HepG2 (cell line): ENCODE measurements around the gene SPAG6. TPM values are rescaled to one million over a fixed set of nuclear protein-coding genes. Genes with fewer than 3 reads are reported as not detected.

Experiments
- ATAC-seq: fragments of 200-7000 bp; cut with Tn5 transposase; 3 replicates; pipeline ENCODE4 v1.9.1; 2020; ENCODE audit warnings: mild to moderate bottlenecking, moderate library complexity
- BruUV-seq: library from RNA; stranded (reverse); fragments of 400-500 nt; replicated peaks from 2 replicates; lab custom pipeline; 2021; lab: Mats Ljungman, UMichigan
- CTCF ChIA-PET: fragments of 300-600 bp; formaldehyde crosslinking; extraction: SDS; loops from one replicate; lab custom pipeline; 2021; ENCODE audit warnings: low total read pairs, inconsistent platforms, low intra/inter-chr PET ratio; lab: Yijun Ruan, JAX
- POLR2A ChIA-PET: fragments of 350-600 bp; sonication (Branson Sonifier 250); formaldehyde crosslinking; loops from one replicate; lab custom pipeline; 2020; ENCODE audit warnings: antibody characterized with exemption, inconsistent platforms; lab: Yijun Ruan, JAX
- DNase-seq: peaks from one replicate; pipeline ENCODE4 v3.0.0-alpha.2; 2015; ENCODE audit warnings: low spot score
- FAIRE-seq: peaks from 3 replicates; lab custom pipeline; 2011; peaks lifted over from hg19 to GRCh38; lab: Jason Lieb, UNC
- H2AFZ ChIP-seq: one replicate; pipeline ENCODE4 v1.6.1; 2011; ENCODE audit warnings: low read length, inconsistent platforms
- H3K27ac ChIP-seq: fragments of 300-600 bp; 3 replicates; pipeline ENCODE4 v1.8.0; 2011; ENCODE audit warnings: mixed run types, mild to moderate bottlenecking, mixed read lengths, low read length, inconsistent platforms; ENCODE audit not compliant: insufficient read depth; ENCODE audit errors: extremely low read length
- H3K27me3 ChIP-seq, 2 experiments: fragments of 200-600 bp in 1 of 2; 2 replicates in 1 of 2; 3 replicates in 1 of 2; pipeline versions ENCODE4 v1.6.0 to v1.8.0; 2011; ENCODE audit warnings: low read length in 2 of 2, mild to moderate bottlenecking in 2 of 2, moderate library complexity in 2 of 2, inconsistent platforms in 1 of 2; ENCODE audit not compliant: insufficient read depth in 2 of 2, control insufficient read depth in 1 of 2
- H3K36me3 ChIP-seq, 2 experiments: fragments of 200-600 bp in 1 of 2; replicated peaks in 1 of 2; 2 replicates in 1 of 2; 3 replicates in 1 of 2; pipeline versions ENCODE4 v1.5.1 to v1.8.0; 2011; ENCODE audit warnings: low read length in 2 of 2, inconsistent platforms in 1 of 2; ENCODE audit not compliant: insufficient read depth in 2 of 2, control insufficient read depth in 1 of 2
- H3K4me1 ChIP-seq: 2 replicates; pipeline ENCODE4 v1.5.1; 2012; ENCODE audit warnings: low read length, inconsistent platforms; ENCODE audit not compliant: insufficient read depth
- H3K4me2 ChIP-seq: 2 replicates; pipeline ENCODE4 v1.6.0; 2011; ENCODE audit warnings: low read depth, low read length, inconsistent platforms
- H3K4me3 ChIP-seq, 3 experiments: fragments of 200-600 bp in 1 of 3; sonication (generic), shearing (Covaris generic) in 1 of 3; replicated peaks in 1 of 3; 2 replicates each; pipeline ENCODE4 v1.5.1; 2011 to 2016; ENCODE audit warnings: low read length in 3 of 3, inconsistent platforms in 2 of 3, low read depth in 2 of 3, mild to moderate bottlenecking in 2 of 3, control low read depth in 1 of 3, mixed read lengths in 1 of 3; ENCODE audit not compliant: insufficient read depth in 1 of 3
- H3K79me2 ChIP-seq: one replicate; pipeline ENCODE4 v1.6.1; 2011; ENCODE audit warnings: low read length, inconsistent platforms; ENCODE audit not compliant: insufficient read depth
- H3K9ac ChIP-seq: 2 replicates; pipeline ENCODE4 v1.6.0; 2011; ENCODE audit warnings: mild to moderate bottlenecking, low read depth, low read length, inconsistent platforms; ENCODE audit not compliant: insufficient read depth
- H3K9me3 ChIP-seq: 2 replicates; pipeline ENCODE4 v1.5.1; 2012; ENCODE audit warnings: mild to moderate bottlenecking, low read length
- H4K20me1 ChIP-seq: 2 replicates; pipeline ENCODE4 v1.6.0; 2011; ENCODE audit warnings: inconsistent platforms, mild to moderate bottlenecking, low read length, moderate library complexity; ENCODE audit not compliant: insufficient read depth
- ADNP ChIP-seq: sonication (generic); formaldehyde crosslinking; IDR thresholded peaks from 2 replicates; pipeline ENCODE4 v1.4.0; 2020; ENCODE audit warnings: missing genetic modification reagents
- AGO2 ChIP-seq: fragments of 200-400 bp; formaldehyde crosslinking; optimal IDR thresholded peaks from 2 replicates; pipeline ENCODE3; 2017; ENCODE audit warnings: mild to moderate bottlenecking, low read depth, low read length, moderate library complexity
- MIER2 ChIP-seq: IDR thresholded peaks from 2 replicates; pipeline ENCODE4 v1.6.1; 2016; ENCODE audit warnings: missing biosample characterization, missing genetic modification reagents
- NRL ChIP-seq: sonication (generic); formaldehyde crosslinking; IDR thresholded peaks from 2 replicates; pipeline ENCODE4 v1.5.0; 2020; ENCODE audit warnings: missing genetic modification reagents, mild to moderate bottlenecking, moderate library complexity, borderline replicate concordance
- RBFOX2 ChIP-seq: fragments of 200-400 bp; formaldehyde crosslinking; IDR thresholded peaks from 2 replicates; pipeline ENCODE4 v1.6.1; 2017; ENCODE audit warnings: low read depth, mild to moderate bottlenecking, low read length
- SKI ChIP-seq: fragments of 450-650 bp; IDR thresholded peaks from one replicate; pipeline ENCODE4 v1.6.1; 2018; ENCODE audit warnings: mild to moderate bottlenecking; ENCODE audit not compliant: partially characterized antibody
- TMF1 ChIP-seq: sonication (generic); formaldehyde crosslinking; IDR thresholded peaks from 2 replicates; pipeline ENCODE4 v1.8.1; 2022; ENCODE audit warnings: low read depth, missing genetic modification reagents
- ZFY ChIP-seq: sonication (generic); formaldehyde crosslinking; IDR thresholded peaks from 2 replicates; pipeline ENCODE4 v1.4.0; 2020; ENCODE audit warnings: missing genetic modification reagents
- ZKSCAN1 ChIP-seq: fragments of 150-350 bp; IDR thresholded peaks from 2 replicates; pipeline ENCODE4 v1.6.1; 2014; ENCODE audit warnings: low read length
- ZNF282 ChIP-seq: fragments of 450-650 bp; IDR thresholded peaks from 2 replicates; pipeline ENCODE4 v1.6.1; 2018; ENCODE audit not compliant: partially characterized antibody
- ZNF775 ChIP-seq: sonication (generic); formaldehyde crosslinking; IDR thresholded peaks from 2 replicates; pipeline ENCODE4 v1.4.0; 2020; ENCODE audit warnings: missing genetic modification reagents, mild to moderate bottlenecking, moderate library complexity, borderline replicate concordance
- WGBS: methylation state at CpG from one replicate; pipeline ENCODE4 v1.1.6; 2017; ENCODE audit warnings: low lambda C conversion rate; 5-methylcytosine and 5-hydroxymethylcytosine counted together
- in situ Hi-C: cut with HindIII; loops from 2 replicates; pipeline ENCODE4 v1.10.0; 2017; ENCODE audit warnings: low pct_unique_long_range_greater_than_20kb; ENCODE audit not compliant: extremely low pct_ligation_motif_present
- intact Hi-C: fragments of 100-400 bp; cut with micrococcal nuclease; formaldehyde crosslinking; loops from one replicate; pipeline ENCODE4 v1.10.0; 2022; ENCODE audit not compliant: unreplicated experiment
- polyA plus RNA-seq, 8 experiments: library from polyadenylated mRNA; depleted of rRNA in 3 of 8; stranded (reverse) in 7 of 8; unstranded in 1 of 8; fragments of >200 nt; fragmentation: Illumina TruSeq in 4 of 8; extraction: Trizol in 4 of 8; gene quantifications; 2 replicates each; pipeline versions ENCODE4 v1.2.1 to v1.2.3, GENCODE V29; 2011 to 2016; ENCODE audit warnings: low read depth in 4 of 8, missing spikeins in 1 of 8, mixed read lengths in 1 of 8; ENCODE audit not compliant: insufficient read depth in 1 of 8
- total RNA-seq, 5 experiments: library from RNA; depleted of rRNA; stranded (reverse); fragments of >200 nt; fragmentation: Illumina TruSeq; extraction: Trizol; gene quantifications; 2 replicates each; pipeline ENCODE4 v1.2.3, GENCODE V29; 2016; ENCODE audit warnings: low read depth in 1 of 5

Gene SPAG6
- total and polyA plus RNA-seq, 2 of the 13 experiments (the other 11 are each of a cell fraction or from before 2014, with no cell fraction given), result not detected

- no TSS peak for BruUV-seq
- Histone ChIP-seq H3K79me2 (no peaks in the 10 kb centered on the region), H3K36me3 (peaks cover 0 to 15% of the 10 kb centered on the region in 2 experiments; a peak in 2 of 5 replicates), H3K27ac (no peak overlapping the region), H3K4me3 (no peak overlapping the region), H3K9me3 (no peaks in the 10 kb centered on the region), H3K27me3 (peaks cover 0 to 8% of the 10 kb centered on the region in 2 experiments; a peak in 3 of 5 replicates), H4K20me1 (no peaks in the 10 kb centered on the region), H3K4me1 (no peaks in the 10 kb centered on the region), H3K9ac (no peak overlapping the region), H2AFZ (no peak overlapping the region), H3K4me2 (no peak overlapping the region)
- POLR2A ChIA-PET, result no interaction called here
- in situ Hi-C loops (no loop called here), intact Hi-C loops (no loop called here)
- 90% methylated on average over 7 of the region's 7 CpGs for WGBS
- no peak for DNase-seq
- no peak for FAIRE-seq
- CTCF ChIA-PET, result no interaction called here
- TF ChIP-seq NRL, result no peak
- no peak for TF ChIP-seq ZKSCAN1
- TF ChIP-seq ZFY (CRISPR knock-in tag), result no peak
- no peak for ATAC-seq
Measured at GRCh38 chr10:22332116-22332692, 13.1 kb upstream of the SPAG6 start.

- ATAC-seq, result no peak
- no peak for FAIRE-seq
- no peaks in the 10 kb centered on the region for H4K20me1 ChIP-seq
- no peaks in the 10 kb centered on the region for H3K79me2 ChIP-seq
- H2AFZ ChIP-seq, result no peak overlapping the region
- in situ Hi-C loops, result no loop called here
- no peak overlapping the region for H3K4me3 ChIP-seq
- H3K27me3 ChIP-seq, result peaks cover 0 to 19% of the 10 kb centered on the region in 2 experiments; a peak in 3 of 5 replicates
- BruUV-seq, result no TSS peak
- DNase-seq, result no peak
- no peaks in the 10 kb centered on the region for H3K4me1 ChIP-seq
- no peak overlapping the region for H3K27ac ChIP-seq
- POLR2A ChIA-PET, result no interaction called here
- CTCF ChIA-PET, result no interaction called here
- TF ChIP-seq SKI (no peak), TMF1 (CRISPR knock-in tag) (no peak), RBFOX2 (no peak), ADNP (no peak), AGO2 (no peak), ZNF282 (no peak), ZNF775 (CRISPR knock-in tag) (no peak), MIER2 (CRISPR knock-in tag) (no peak)
- no peaks in the 10 kb centered on the region for H3K9me3 ChIP-seq
- no peak overlapping the region for H3K9ac ChIP-seq
- intact Hi-C loops, result no loop called here
- 89% methylated on average over 25 of the region's 25 CpGs for WGBS
- no peak overlapping the region for H3K4me2 ChIP-seq
- H3K36me3 ChIP-seq, result peaks cover 0 to 14% of the 10 kb centered on the region in 2 experiments; a peak in 2 of 5 replicates
Measured at GRCh38 chr10:22333167-22333974, 11.9 kb upstream of the SPAG6 start.
